ENCODE data around the gene DBH.

DBH gene

GRCh38 chr9:133690081-133690561, 54.0 kb downstream of the DBH start:
- no peak overlapping the region for H3K27ac ChIP-seq
- no peak overlapping the region for H3K4me3 ChIP-seq

DNA sequence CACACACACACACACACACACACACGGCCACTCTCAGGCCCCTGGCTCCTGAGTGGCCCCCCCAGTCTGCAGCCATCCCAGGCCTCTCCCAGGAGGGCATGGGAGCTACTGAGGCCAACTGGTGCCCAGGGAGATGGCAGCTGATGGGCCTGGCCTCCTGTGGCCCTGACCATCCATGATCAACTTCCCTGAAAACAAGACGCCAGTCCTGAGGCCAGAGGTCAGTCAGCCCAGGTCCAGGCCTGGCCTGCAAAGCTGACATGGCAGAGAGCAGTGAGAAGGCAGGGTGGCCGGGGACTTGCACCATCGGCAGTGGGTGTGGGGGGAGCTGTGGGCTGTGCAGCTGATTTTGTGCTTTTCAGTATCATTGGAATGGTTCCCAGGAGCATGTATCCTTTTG, 55.0 kb downstream of the DBH start:
- Histone ChIP-seq H3K4me3 (no peak overlapping the region), H3K27ac (no peak overlapping the region)

GRCh38 chr9:133691626-133692363, 55.6 kb downstream of the DBH start:
- H3K27ac ChIP-seq = no peak overlapping the region
- H3K4me3 ChIP-seq = no peak overlapping the region

DNA sequence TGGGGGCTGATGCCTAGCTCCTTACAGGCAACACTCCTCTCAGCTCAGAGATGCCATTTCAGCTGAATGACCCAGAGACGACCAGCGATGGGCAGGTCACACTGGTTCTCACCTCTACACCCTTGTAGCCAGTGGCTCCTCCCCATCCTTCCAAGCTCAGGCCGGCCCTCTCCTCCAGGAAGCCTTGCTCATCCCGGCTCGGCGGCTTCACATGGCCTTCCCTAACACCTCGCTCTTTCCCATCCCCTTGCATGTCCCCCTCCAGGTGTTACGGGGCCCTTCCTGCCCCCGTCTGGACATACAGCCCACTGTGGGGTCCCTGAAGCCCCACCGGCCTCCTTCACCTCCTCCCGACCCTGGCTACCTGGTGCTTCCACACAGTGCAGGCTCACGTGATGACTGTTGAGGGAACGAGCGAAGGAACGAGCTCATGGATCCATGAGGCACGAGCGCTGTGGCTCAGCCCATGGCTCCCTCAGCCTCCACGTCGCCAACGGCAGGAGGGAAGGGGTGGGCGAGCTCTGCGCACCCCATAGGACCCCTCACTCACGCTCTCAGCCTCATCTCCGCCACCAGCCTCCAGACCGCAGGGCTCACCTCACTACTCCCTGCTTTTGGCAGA, 56.3 kb downstream of the DBH start:
- Histone ChIP-seq H3K4me3 (no peak overlapping the region), H3K27ac (no peak overlapping the region)

- H3K4me3 ChIP-seq = no peak overlapping the region
- no peak overlapping the region for H3K27ac ChIP-seq
Measured at GRCh38 chr9:133693116-133693515, 57.0 kb downstream of the DBH start.

DNA sequence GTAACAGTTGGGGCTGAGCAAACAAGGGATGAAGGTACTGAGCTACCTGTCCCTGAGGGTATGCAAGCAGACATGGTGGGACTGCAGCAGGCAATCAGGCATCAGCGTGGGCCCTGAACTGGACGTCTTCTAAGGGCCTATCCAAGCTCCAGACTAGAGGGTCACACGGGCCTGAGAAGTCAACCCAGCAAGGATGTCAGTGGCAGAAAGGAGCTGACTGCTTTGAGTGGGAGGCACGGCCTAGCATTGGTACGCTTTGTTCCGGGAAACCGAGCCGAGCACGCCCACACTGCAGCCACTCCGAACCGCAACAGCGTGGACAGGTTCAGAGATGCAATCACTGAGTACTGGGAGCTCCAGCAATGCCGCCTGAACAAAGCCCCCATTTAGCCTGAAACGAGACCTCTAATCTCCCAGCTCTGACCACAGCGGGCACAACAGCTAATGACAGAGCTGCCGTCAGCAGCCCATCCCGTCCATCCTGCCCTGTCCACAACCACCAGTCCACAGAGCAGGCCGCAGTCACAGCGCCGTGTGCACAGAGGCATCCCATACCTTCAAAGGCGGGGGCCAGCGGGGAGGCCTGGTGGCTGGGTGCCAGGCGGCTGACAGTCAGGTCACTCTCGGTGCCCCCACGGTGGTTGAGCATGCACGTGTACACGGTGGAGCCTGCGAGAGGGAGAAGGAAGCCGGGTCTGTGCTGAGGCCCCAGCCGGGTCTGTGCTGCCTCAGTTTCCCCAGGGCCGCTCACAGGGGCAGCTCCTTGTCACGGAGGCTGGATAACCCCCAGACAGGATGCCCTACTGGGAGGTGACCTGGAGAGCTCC, 57.8 kb downstream of the DBH start:
- H3K27ac ChIP-seq = no peak overlapping the region
- H3K4me3 ChIP-seq = no peak overlapping the region

- H3K4me3 ChIP-seq = no peak overlapping the region
- no peak overlapping the region for H3K27ac ChIP-seq
Measured at GRCh38 chr9:133694686-133695085, 58.5 kb downstream of the DBH start.

DNA sequence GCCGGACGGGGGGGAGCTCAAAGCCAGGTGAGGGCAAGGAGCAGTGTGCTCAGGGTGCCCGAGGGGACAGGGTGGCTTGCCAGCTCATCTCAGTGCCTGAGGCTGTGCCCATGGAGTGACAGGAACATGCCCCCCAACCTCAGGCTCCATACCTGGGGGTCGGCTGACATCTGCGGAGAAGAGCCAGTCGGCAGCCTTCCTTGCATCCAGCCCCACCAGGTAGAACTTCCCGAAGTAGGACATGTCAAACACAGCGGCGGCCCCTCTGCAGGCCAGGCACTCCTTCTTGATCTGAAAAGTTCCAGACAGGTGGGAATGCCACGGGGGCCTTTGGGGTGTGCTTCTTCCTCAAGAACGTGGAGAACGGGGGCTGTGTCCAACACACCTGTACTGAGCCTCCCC, 59.9 kb downstream of the DBH start:
- Histone ChIP-seq H3K27ac (no peak overlapping the region), H3K4me3 (no peak overlapping the region)

- Histone ChIP-seq H3K4me3 (no peak overlapping the region), H3K27ac (peak overlapping the region in 1 of 21 experiments; percentile 90)
Measured at GRCh38 chr9:133699546-133699945, 63.4 kb downstream of the DBH start.

DNA sequence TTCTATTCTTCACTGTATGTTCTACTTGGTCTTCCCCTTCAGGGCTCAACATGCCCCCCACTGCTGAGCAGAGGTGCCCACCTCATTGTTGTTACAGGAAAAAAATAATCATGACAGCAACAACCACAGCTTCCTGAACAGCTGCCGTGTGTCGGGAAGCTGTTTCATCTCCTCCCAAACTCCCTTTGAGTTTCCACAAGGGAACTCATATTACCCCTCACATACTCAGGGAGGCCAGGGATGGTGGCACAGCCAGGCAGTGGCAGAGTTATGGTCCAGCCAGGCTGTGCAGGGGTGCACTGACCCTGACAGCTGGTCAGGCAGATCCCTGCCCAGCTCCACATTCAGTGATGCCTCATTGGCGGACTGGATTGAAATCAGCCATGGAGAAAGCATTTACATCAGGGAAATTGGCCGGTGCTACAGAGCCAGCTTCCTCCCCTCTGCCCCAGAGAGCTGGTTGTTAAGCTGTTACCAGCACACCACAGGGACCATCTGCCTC, 64.7 kb downstream of the DBH start:
- Histone ChIP-seq H3K27ac (peak overlapping the region in 14 of 21 experiments; percentile 1 to 90 (median 66)), H3K4me3 (no peak overlapping the region)

- Histone ChIP-seq H3K27ac (peak overlapping the region in 15 of 21 experiments; percentile 1 to 90 (median 65)), H3K4me3 (peak overlapping the region in 2 of 7 experiments; percentile 4 to 23)
Measured at GRCh38 chr9:133701321-133701980, 65.3 kb downstream of the DBH start.

- H3K27ac ChIP-seq = peak overlapping the region in 17 of 21 experiments; percentile 25 to 90 (median 65)
- peak overlapping the region in 6 of 7 experiments; percentile 0 to 24 (median 14) for H3K4me3 ChIP-seq
Measured at GRCh38 chr9:133701981-133702797, 66.0 kb downstream of the DBH start.

DNA sequence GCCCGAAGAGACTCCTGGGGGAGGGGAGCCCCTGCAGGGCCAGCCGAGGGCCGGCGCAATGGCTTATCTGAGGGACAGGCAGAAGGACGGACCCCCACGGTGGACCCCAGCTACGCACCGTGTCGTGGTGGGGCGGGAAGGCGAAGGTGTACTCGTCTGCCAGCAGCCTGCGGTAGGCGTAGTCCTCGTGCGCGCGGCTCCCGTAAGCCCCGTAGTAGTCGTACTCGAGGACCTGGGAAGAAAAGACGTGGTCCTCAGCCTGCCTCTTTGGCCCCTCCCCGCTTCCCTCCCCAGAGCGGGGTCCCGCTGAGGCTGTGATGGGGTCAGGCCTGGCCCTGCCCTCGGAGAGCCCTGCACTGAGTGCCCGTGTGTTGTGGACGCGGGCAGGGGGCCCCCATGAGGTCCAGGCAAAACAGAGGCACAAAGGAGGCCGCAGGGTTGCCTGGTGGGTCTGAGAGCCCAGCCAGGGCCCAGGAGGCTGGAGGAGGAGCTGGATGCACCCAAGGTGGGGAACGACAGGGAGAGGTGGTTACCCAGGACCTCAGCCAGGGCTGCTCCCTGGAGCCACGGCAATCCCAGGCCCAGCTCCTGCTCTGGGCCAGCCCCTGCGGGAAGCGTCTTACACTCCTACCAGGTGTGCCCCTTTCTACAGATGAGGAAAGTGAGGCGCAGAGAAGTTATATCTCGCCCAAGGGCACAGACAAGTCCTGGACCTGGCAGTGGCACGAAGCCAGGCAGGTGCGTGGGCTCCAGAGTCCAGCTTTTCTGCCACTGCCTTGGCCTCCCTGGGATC, 66.8 kb downstream of the DBH start:
- Histone ChIP-seq H3K27ac (peak overlapping the region in 16 of 21 experiments; percentile 25 to 90 (median 66)), H3K4me3 (peak overlapping the region in 5 of 7 experiments; percentile 0 to 24 (median 20))

GRCh38 chr9:133703591-133704399, 67.6 kb downstream of the DBH start:
- no peak overlapping the region for H3K4me3 ChIP-seq
- H3K27ac ChIP-seq = peak overlapping the region in 5 of 21 experiments; percentile 72 to 90 (median 84)

DNA sequence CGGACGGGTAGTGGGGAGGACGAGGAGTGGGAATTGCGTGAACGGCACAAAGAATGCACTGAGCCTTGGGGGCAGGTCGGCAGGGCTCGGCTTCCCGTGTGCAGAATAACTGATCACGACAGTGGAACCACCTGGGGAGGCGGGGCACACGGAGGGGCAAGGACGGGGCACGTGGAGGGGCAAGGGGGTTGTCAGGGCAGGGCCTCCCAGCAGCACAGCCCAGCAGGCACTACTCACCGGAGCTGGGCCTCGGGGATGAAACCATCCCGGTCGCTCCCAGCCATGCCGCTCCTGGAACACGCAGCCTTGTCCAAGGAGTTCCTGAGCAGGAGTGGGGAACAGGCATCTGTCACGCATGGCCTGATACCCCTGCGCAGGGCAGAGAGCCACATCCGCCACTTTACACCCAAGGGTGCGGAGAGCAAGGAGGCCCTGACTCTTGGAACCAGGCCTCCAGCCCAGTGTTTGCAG, 68.6 kb downstream of the DBH start:
- no peak overlapping the region for H3K27ac ChIP-seq
- no peak overlapping the region for H3K4me3 ChIP-seq

GRCh38 chr9:133705576-133705975, 69.4 kb downstream of the DBH start:
- no peak overlapping the region for H3K27ac ChIP-seq

More at GRCh38 chr9:133705576-133705975, 69.4 kb downstream of the DBH start:
- no peak overlapping the region for H3K4me3 ChIP-seq

Data from skin epidermis (tissue), 12 donors.